SK-N-SH treated with all-trans-retinoic acid at 6 μM for 48 hours (cell line): ENCODE results near the gene ZCCHC17.

Experiments
- ISL1 ChIP-seq: fragments of 250-450 bp; sonication (Bioruptor Pico); IDR thresholded peaks from 2 replicates; pipeline ENCODE4 v2.1.2; 2022; ENCODE audit warnings: mild to moderate bottlenecking, moderate library complexity
- ZFP3 ChIP-seq: fragments of 250-450 bp; sonication (Bioruptor Pico); IDR thresholded peaks from 2 replicates; pipeline ENCODE4 v1.5.0; 2020; ENCODE audit warnings: mild to moderate bottlenecking, moderate library complexity
- ZNF565 ChIP-seq: fragments of 450-650 bp; formaldehyde crosslinking; conservative IDR thresholded peaks from 2 replicates; pipeline ENCODE4 v1.5.0; 2020; ENCODE audit warnings: low read depth, mild to moderate bottlenecking, moderate library complexity
- TF ChIP-seq, protein P1 (sequence below): fragments of 250-450 bp; sonication (Bioruptor Pico); IDR thresholded peaks from 2 replicates; pipeline ENCODE4 v1.8.0; 2021; ENCODE audit warnings: low read depth, mild to moderate bottlenecking, moderate library complexity, borderline replicate concordance
- TF ChIP-seq, protein P2 (sequence below): fragments of 250-450 bp; sonication (Bioruptor Pico); IDR thresholded peaks from 2 replicates; pipeline ENCODE4 v1.8.0; 2020; ENCODE audit warnings: mild to moderate bottlenecking, moderate library complexity, borderline replicate concordance
- TF ChIP-seq, protein P3 (sequence below): fragments of 250-450 bp; sonication (Bioruptor Pico); IDR thresholded peaks from 2 replicates; pipeline ENCODE4 v1.5.1; 2020; ENCODE audit warnings: low read depth, mild to moderate bottlenecking, moderate library complexity

DNA sequence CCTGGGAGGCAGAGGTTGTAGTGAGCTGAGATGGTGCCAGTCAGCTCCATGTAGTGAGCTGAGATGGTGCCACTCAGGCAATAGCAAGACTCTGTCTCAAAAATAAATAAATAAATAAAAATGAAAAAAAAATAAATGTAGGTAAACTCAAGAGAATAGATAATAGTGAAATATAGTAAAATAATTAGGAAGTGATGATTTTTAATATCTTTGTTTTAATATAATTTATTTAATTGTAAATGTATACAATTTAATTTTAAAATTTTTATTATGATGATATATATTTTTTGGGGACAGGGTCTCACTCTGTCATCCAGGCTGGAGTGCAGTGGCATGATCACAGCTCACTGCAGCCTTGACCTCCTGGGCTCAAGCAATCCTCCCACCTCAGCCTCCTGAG is 96.6 kb downstream of the ZCCHC17 start:
- TF ChIP-seq, protein P1, sequence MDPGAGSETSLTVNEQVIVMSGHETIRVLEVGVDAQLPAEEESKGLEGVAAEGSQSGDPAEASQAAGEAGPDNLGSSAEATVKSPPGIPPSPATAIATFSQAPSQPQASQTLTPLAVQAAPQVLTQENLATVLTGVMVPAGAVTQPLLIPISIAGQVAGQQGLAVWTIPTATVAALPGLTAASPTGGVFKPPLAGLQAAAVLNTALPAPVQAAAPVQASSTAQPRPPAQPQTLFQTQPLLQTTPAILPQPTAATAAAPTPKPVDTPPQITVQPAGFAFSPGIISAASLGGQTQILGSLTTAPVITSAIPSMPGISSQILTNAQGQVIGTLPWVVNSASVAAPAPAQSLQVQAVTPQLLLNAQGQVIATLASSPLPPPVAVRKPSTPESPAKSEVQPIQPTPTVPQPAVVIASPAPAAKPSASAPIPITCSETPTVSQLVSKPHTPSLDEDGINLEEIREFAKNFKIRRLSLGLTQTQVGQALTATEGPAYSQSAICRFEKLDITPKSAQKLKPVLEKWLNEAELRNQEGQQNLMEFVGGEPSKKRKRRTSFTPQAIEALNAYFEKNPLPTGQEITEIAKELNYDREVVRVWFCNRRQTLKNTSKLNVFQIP: no peak
- TF ChIP-seq ZNF565 (CRISPR knock-in tag): no peak
- TF ChIP-seq, protein P2, sequence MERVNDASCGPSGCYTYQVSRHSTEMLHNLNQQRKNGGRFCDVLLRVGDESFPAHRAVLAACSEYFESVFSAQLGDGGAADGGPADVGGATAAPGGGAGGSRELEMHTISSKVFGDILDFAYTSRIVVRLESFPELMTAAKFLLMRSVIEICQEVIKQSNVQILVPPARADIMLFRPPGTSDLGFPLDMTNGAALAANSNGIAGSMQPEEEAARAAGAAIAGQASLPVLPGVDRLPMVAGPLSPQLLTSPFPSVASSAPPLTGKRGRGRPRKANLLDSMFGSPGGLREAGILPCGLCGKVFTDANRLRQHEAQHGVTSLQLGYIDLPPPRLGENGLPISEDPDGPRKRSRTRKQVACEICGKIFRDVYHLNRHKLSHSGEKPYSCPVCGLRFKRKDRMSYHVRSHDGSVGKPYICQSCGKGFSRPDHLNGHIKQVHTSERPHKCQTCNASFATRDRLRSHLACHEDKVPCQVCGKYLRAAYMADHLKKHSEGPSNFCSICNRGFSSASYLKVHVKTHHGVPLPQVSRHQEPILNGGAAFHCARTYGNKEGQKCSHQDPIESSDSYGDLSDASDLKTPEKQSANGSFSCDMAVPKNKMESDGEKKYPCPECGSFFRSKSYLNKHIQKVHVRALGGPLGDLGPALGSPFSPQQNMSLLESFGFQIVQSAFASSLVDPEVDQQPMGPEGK (CRISPR knock-in tag): no peak
- no peak for TF ChIP-seq ISL1 (CRISPR knock-in tag)
- TF ChIP-seq, protein P3, sequence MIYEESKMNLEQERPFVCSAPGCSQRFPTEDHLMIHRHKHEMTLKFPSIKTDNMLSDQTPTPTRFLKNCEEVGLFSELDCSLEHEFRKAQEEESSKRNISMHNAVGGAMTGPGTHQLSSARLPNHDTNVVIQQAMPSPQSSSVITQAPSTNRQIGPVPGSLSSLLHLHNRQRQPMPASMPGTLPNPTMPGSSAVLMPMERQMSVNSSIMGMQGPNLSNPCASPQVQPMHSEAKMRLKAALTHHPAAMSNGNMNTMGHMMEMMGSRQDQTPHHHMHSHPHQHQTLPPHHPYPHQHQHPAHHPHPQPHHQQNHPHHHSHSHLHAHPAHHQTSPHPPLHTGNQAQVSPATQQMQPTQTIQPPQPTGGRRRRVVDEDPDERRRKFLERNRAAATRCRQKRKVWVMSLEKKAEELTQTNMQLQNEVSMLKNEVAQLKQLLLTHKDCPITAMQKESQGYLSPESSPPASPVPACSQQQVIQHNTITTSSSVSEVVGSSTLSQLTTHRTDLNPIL (CRISPR knock-in tag): no peak
- no peak for TF ChIP-seq ZFP3 (CRISPR knock-in tag)
